HG02588 (cell line): ENCODE results near the gene OR2W1.

Source experiments
- ATAC-seq: cut with Tn5 transposase; IDR thresholded peaks from one replicate; pipeline ENCODE4 v1.9.1; 2021; ENCODE audit warnings: mild to moderate bottlenecking, moderate library complexity; ENCODE audit not compliant: unreplicated experiment

OR2W1 gene

GRCh38 chr6:29045075-29045474 lies at the start of gene OR2W1:
OR2W1 (minus strand) TSS chr6:29045175; CDS start chr6:29045175, 0 bp downstream.
- no peak for ATAC-seq

GRCh38 chr6:29092957-29093356 lies 48.0 kb upstream of the OR2W1 start:
- no peak for ATAC-seq

- no peak for ATAC-seq
Measured at GRCh38 chr6:29087213-29087612, 42.2 kb upstream of the OR2W1 start, which contains the start of gene OR2B3. OR2B3 (minus strand) TSS chr6:29087313; CDS start chr6:29087248, 65 bp downstream.

GRCh38 chr6:29082457-29082856 lies 37.5 kb upstream of the OR2W1 start:
- no peak for ATAC-seq

- ATAC-seq, result no peak
Measured at GRCh38 chr6:29081312-29081711, 36.3 kb upstream of the OR2W1 start.

GRCh38 chr6:29079203-29079602 lies 34.2 kb upstream of the OR2W1 start:
- no peak for ATAC-seq

GRCh38 chr6:29071831-29072723 lies 27.1 kb upstream of the OR2W1 start:
- no peak for ATAC-seq

- no peak for ATAC-seq
Measured at GRCh38 chr6:29051680-29052079, 6.7 kb upstream of the OR2W1 start.

- no peak for ATAC-seq
Measured at GRCh38 chr6:29035951-29036350, 9.0 kb downstream of the OR2W1 start.

GRCh38 chr6:29028821-29029220 lies 16.2 kb downstream of the OR2W1 start:
- ATAC-seq, result no peak

GRCh38 chr6:29025927-29026585 lies 18.9 kb downstream of the OR2W1 start:
- ATAC-seq, result no peak

- ATAC-seq, result no peak
Measured at GRCh38 chr6:29021434-29021833, 23.5 kb downstream of the OR2W1 start.

- ATAC-seq, result no peak
Measured at GRCh38 chr6:29019629-29020028, 25.3 kb downstream of the OR2W1 start.

- no peak for ATAC-seq
Measured at GRCh38 chr6:29017428-29017802, 27.6 kb downstream of the OR2W1 start.

- ATAC-seq, result peak; percentile 78
Measured at GRCh38 chr6:29016559-29017427, 28.2 kb downstream of the OR2W1 start.

GRCh38 chr6:29014729-29015608 lies 30.0 kb downstream of the OR2W1 start:
- no peak for ATAC-seq

GRCh38 chr6:29011276-29011734 lies 33.7 kb downstream of the OR2W1 start:
- no peak for ATAC-seq

GRCh38 chr6:29009358-29009757 lies 35.6 kb downstream of the OR2W1 start:
- ATAC-seq, result no peak

GRCh38 chr6:29008089-29008488 lies 36.9 kb downstream of the OR2W1 start:
- no peak for ATAC-seq
